Fibroblast of skin of abdomen (primary cell): ENCODE measurements around the gene ACAD8. TPM values are rescaled to one million over a fixed set of nuclear protein-coding genes. Genes with fewer than 3 reads are reported as not detected.
A peak's percentile ranks its signal among the peaks of the same experiment; 100 is the strongest.

Experiments used
- DNase-seq: peaks from one replicate; pipeline ENCODE4 v3.0.0-alpha.2; 2013
- polyA plus RNA-seq, 2 experiments: library from polyadenylated mRNA; unstranded; fragments of 120-200 nt; gene quantifications; one replicate each; pipeline ENCODE4 v1.2.1, GENCODE V29; 2013; ENCODE audit not compliant: insufficient read length in 2 of 2

ACAD8 gene
- polyA plus RNA-seq (2013, experiment 1 of 2; ENCODE audit: insufficient read length), result 20.7 TPM
- 17.5 TPM for polyA plus RNA-seq (2013, experiment 2 of 2; ENCODE audit: insufficient read length)

GRCh38 chr11:134253188-134253993 is at the start of gene ACAD8, which contains the start of gene THYN1:
Gene ACAD8 (plus strand): TSS chr11:134253568. CDS start chr11:134253601, 33 bp downstream.
Gene THYN1 (minus strand): TSS chr11:134253352. CDS start chr11:134252882, 470 bp downstream.
- peak; percentile 96 for DNase-seq

DNA sequence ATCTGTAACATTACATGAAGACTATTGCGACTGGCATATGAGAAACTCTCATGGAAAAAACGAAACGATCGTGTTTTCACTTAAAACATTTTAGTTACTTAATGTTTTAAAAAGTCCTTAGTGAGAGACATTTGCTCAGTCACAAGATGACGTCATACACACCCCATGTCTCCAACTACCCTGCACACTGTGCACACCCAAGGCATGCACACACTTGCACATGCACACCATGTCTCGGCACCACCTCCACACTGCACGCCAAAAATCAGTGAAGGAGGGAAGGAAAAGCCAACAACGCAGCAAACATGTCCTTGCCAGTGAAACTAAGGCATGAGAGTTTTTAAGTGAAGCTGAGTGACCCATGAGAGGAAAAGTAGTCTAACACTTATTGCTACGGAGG is 47.6 kb upstream of the ACAD8 start:
- DNase-seq, result no peak

- DNase-seq, result no peak
These were observed 47.2 kb upstream of the ACAD8 start for GRCh38 chr11:134206185-134206584.

DNA sequence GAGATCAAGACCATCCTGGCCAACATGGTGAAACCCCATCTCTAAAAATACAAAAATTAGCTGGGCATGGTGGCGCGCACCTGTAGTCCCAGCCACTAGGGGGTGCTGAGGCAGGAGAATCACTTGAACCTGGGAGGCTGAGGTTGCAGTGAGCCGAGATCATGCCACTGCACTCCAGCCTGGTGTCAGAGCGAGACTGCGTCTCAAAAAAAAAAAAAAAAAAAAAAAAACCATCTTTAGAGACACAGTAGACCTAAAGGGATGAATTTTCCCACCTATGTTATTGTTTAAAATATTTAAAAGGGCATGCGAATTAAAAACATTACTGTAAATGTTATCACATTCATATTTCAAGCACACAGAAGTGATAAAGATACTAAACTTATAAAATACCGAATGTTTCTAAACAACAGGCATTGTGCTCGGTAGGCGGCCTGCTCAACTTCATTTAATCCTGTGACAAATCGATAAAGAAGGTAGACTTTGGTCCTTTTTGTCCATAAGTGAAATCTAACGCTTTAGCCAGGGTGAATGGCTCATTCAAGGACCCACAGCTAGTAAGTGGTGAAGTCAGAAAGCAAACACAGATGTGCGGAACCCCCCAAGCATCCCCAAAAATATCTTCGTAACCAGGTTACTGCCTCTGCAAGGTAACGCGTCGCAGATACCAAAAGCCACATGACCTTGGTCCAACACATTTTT is 45.7 kb upstream of the ACAD8 start:
- peak; percentile 10 for DNase-seq

GRCh38 chr11:134215836-134216235 is 37.5 kb upstream of the ACAD8 start:
- DNase-seq, result no peak

- no peak for DNase-seq
These were observed 36.6 kb upstream of the ACAD8 start for GRCh38 chr11:134216816-134217215.

- DNase-seq, result no peak
These were observed 30.2 kb upstream of the ACAD8 start for GRCh38 chr11:134223121-134223520.

GRCh38 chr11:134223836-134224709 is 29.3 kb upstream of the ACAD8 start, which contains the start of the genes NCAPD3 and VPS26B:
Gene NCAPD3 (minus strand): TSS chr11:134223967. CDS start chr11:134223926, 41 bp downstream.
Gene VPS26B (plus strand): TSS chr11:134224671. CDS start chr11:134225123, 452 bp downstream.
- DNase-seq, result peak; percentile 96

DNA sequence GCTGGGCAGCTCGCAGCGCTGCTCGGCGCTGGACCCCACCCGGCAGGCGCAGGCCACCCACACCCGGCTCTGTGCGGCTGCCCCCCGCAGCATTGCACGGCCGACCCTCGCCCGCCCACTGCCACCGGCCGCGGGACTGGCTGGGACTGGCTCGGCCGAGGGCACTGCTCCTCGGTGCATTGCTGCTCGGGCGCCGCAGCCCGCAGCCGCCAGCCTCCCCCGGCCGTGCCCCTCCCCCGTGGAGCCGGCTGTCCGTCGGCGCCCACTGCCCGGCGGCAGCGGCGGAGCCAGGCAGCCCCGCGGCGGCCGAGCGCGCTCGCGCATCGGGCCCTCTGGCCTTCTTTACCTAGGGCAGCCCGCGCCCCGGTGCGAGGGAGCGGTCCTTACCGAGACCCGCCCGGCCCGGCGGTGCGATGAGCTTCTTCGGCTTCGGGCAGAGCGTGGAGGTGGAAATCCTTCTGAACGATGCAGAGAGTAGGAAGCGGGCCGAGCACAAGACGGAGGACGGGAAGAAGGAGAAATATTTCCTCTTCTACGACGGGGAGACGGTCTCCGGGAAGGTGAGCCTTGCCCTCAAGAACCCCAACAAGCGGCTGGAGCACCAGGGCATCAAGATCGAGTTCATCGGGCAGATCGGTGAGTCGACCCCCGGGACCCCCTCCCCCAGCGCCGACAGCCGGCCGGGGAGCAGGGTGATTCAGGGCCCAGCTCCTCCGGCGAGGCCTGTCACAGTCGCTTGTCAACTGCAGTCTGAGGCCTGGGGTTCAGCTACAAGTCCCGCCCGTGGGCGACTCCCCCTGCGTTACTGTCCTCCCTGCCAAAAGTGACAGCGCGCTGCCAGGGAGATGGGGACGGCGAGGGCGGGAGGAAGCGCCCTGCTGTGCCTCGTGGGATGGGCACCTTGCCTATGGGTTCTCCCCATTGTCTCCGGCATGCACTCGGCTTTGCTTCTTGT is 28.4 kb upstream of the ACAD8 start:
- no peak for DNase-seq

GRCh38 chr11:134226806-134227325 is 26.5 kb upstream of the ACAD8 start:
- DNase-seq, result peak; percentile 23

DNA sequence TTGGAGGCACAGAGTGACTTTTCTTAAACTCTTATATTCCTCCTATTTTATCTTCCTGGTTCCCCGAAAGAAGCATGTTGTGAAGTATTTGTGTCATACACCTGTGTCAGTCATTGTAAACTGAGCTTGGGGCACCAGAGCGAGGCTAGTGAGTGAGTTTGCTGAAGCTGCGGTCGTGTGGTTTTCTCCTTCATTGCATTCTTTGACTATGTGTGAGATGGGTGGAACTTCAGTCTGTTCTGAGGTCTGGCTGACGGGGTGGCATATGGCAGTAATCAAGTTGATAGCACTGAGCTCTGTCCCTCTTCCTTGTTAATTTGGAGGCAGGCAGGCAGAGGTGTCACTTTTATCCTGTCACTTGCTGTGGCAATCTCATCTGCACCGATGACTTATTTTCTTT is 24.7 kb upstream of the ACAD8 start:
- peak; percentile 78 for DNase-seq

GRCh38 chr11:134229126-134229790 is 24.1 kb upstream of the ACAD8 start:
- DNase-seq, result peak; percentile 51

GRCh38 chr11:134230339-134230738 is 23.0 kb upstream of the ACAD8 start:
- no peak for DNase-seq

GRCh38 chr11:134231958-134232659 is 21.3 kb upstream of the ACAD8 start:
- DNase-seq, result no peak

- DNase-seq, result no peak
These were observed 19.6 kb upstream of the ACAD8 start for GRCh38 chr11:134233729-134234179.

GRCh38 chr11:134235399-134235798 is 18.0 kb upstream of the ACAD8 start:
- no peak for DNase-seq

DNA sequence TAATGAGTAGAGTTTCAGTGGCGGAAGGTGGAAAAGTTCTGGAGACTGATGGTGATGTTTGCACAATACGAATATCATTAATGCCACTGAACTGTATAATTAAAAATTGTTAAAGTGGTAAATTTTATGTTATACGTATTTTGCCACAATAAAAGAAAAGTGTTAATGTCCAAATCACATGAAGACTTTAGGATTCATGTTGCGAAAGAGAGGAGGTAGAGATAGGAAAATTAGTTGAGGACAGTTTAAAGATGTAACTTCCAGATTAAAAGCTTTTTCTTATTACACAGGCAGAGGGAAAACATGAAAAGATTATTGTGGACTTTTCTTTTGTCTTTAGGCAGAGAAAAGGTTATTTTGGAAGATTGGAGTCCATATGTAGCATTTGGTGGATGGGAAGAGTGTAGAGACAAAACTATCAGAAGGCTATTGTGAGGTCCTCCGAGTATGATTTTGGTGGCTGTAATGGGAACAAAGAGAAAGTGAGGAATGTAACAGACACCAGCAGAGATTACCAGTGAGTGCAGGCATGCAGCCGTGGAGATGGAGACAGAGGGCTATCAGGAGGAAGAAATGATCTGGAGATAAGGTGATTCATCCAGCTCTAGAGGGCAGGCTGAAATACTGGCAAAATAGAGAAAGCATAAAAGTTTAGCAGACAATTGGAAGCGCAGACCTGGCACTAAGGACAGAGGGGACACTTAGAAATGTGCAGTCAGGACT is 16.4 kb upstream of the ACAD8 start:
- no peak for DNase-seq

DNA sequence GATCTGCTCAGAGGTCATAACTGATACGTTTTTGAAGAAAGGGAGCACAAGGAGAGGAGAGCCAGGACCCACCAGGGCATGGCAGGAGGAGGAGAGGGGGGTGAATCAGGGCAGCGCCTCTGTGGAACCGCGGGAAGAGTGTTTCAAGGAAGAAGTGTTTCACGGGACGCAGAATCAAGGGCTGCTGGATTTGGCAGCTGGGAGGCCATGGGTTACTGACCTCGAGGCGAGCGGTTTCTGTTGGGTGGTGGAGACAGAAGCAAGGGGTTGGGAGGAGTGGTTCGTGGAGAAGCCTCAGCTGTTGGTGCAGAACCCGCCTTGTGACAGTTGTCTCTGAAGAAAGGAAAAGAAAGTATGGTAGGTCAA is 15.8 kb upstream of the ACAD8 start:
- no peak for DNase-seq

DNA sequence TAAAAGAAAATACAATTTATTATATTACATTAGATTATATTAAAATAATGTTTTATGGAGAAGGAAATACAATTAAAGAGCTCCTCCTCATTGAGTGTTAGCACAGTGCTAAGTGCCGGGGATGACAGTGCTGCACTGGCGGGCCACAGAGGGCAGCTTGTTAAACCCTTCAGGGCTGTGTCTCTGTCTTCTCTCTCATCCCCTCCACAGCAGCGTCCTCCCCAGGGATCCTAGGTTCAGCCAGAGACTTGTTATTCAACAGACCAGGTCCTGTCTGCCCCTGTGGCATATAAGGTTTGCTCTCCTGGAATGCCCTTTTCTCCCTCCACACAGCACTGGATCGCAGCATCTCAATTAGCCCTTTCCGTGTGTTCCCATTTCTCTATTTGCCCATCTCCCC is 14.4 kb upstream of the ACAD8 start:
- DNase-seq, result no peak
